Measurements from ENCODE around the gene COX7A2L.

GRCh38 chr2:42361728-42362283 is 789 bp upstream of the COX7A2L start:
- TF ChIP-seq EZH2 (optimal IDR thresholded peaks at IDR 0.05; ENCODE audit: low read depth, low read length) (no peak), CTCF (IDR thresholded peaks at IDR 0.05; ENCODE audit: low read length) (no peak), EZH2phosphoT487 (IDR thresholded peaks at IDR 0.05; ENCODE audit: low read length) (no peak)
